Stimulated activated naive CD8-positive, alpha-beta T cell treated with anti-CD3 and anti-CD28 coated beads, Interleukin-15, Interleukin-2, amounts not matched to agents 100 ng/mL and 50 ng/mL, for 24 hours (primary cell): ENCODE measurements around the gene ETV3L.
"Not testable (repeated sequence)": the region's sequence is repeated elsewhere in the genome, so short reads cannot be mapped to it uniquely, and the experiment has no call there.

ENCODE experiments used
- H3K27ac Mint-ChIP-seq: one replicate; pipeline ENCODE4 v1.8.0; 2021; ENCODE audit warnings: mild to moderate bottlenecking, mixed read lengths
- H3K27me3 Mint-ChIP-seq: one replicate; pipeline ENCODE4 v1.8.0; 2021; ENCODE audit warnings: mixed read lengths
- H3K36me3 Mint-ChIP-seq: one replicate; pipeline ENCODE4 v1.8.0; 2021; ENCODE audit warnings: low read depth, mixed read lengths
- H3K4me1 Mint-ChIP-seq: one replicate; pipeline ENCODE4 v1.8.0; 2021; ENCODE audit warnings: low read depth, mixed read lengths
- H3K4me3 Mint-ChIP-seq: one replicate; pipeline ENCODE4 v1.8.0; 2021; ENCODE audit warnings: mild to moderate bottlenecking, mixed read lengths
- H3K9me3 Mint-ChIP-seq: one replicate; pipeline ENCODE4 v1.8.0; 2021; ENCODE audit warnings: mixed read lengths

ETV3L gene

GRCh38 chr1:157088607-157089006, 11.0 kb downstream of the ETV3L start:
- no peaks in the 10 kb centered on the region for H3K4me1 Mint-ChIP-seq
- H3K27me3 Mint-ChIP-seq: peaks cover 3% of the 10 kb centered on the region
- H3K4me3 Mint-ChIP-seq: no peak overlapping the region
- H3K27ac Mint-ChIP-seq: no peak overlapping the region
- no peaks in the 10 kb centered on the region for H3K9me3 Mint-ChIP-seq
- H3K36me3 Mint-ChIP-seq: no peaks in the 10 kb centered on the region

GRCh38 chr1:157087030-157087429, 12.6 kb downstream of the ETV3L start:
- H3K36me3 Mint-ChIP-seq: no peaks in the 10 kb centered on the region
- H3K4me3 Mint-ChIP-seq: no peak overlapping the region
- H3K27me3 Mint-ChIP-seq: peaks cover 3% of the 10 kb centered on the region
- no peak overlapping the region for H3K27ac Mint-ChIP-seq
- H3K4me1 Mint-ChIP-seq: no peaks in the 10 kb centered on the region
- no peaks in the 10 kb centered on the region for H3K9me3 Mint-ChIP-seq

- Mint-ChIP-seq H3K27me3 (peaks cover 3% of the 10 kb centered on the region), H3K9me3 (no peaks in the 10 kb centered on the region), H3K27ac (no peak overlapping the region), H3K4me1 (no peaks in the 10 kb centered on the region), H3K36me3 (no peaks in the 10 kb centered on the region), H3K4me3 (no peak overlapping the region)
Observed at GRCh38 chr1:157086299-157086698, 13.3 kb downstream of the ETV3L start.

GRCh38 chr1:157085421-157085820, 14.2 kb downstream of the ETV3L start:
- no peaks in the 10 kb centered on the region for H3K4me1 Mint-ChIP-seq
- no peaks in the 10 kb centered on the region for H3K36me3 Mint-ChIP-seq
- no peaks in the 10 kb centered on the region for H3K9me3 Mint-ChIP-seq
- peaks cover 3% of the 10 kb centered on the region for H3K27me3 Mint-ChIP-seq
- no peak overlapping the region for H3K4me3 Mint-ChIP-seq
- H3K27ac Mint-ChIP-seq: no peak overlapping the region

- Mint-ChIP-seq H3K27me3 (no peaks in the 10 kb centered on the region), H3K4me1 (no peaks in the 10 kb centered on the region), H3K27ac (no peak overlapping the region), H3K36me3 (no peaks in the 10 kb centered on the region), H3K4me3 (no peak overlapping the region), H3K9me3 (no peaks in the 10 kb centered on the region)
Observed at GRCh38 chr1:157084720-157085119, 14.9 kb downstream of the ETV3L start.

- Mint-ChIP-seq H3K27ac (no peak overlapping the region), H3K4me1 (no peaks in the 10 kb centered on the region), H3K4me3 (no peak overlapping the region), H3K36me3 (no peaks in the 10 kb centered on the region), H3K9me3 (no peaks in the 10 kb centered on the region), H3K27me3 (peaks cover 3% of the 10 kb centered on the region)
Observed at GRCh38 chr1:157081707-157082106, 17.9 kb downstream of the ETV3L start.

- Mint-ChIP-seq H3K36me3 (no peaks in the 10 kb centered on the region), H3K27ac (no peak overlapping the region), H3K9me3 (no peaks in the 10 kb centered on the region), H3K4me3 (no peak overlapping the region), H3K27me3 (peaks cover 3% of the 10 kb centered on the region), H3K4me1 (no peaks in the 10 kb centered on the region)
Observed at GRCh38 chr1:157080714-157081113, 18.9 kb downstream of the ETV3L start.

GRCh38 chr1:157077394-157077793, 22.2 kb downstream of the ETV3L start:
- no peak overlapping the region for H3K27ac Mint-ChIP-seq
- H3K9me3 Mint-ChIP-seq: no peaks in the 10 kb centered on the region
- no peak overlapping the region for H3K4me3 Mint-ChIP-seq
- H3K4me1 Mint-ChIP-seq: no peaks in the 10 kb centered on the region
- H3K27me3 Mint-ChIP-seq: peaks cover 15% of the 10 kb centered on the region
- no peaks in the 10 kb centered on the region for H3K36me3 Mint-ChIP-seq

- H3K36me3 Mint-ChIP-seq: no peaks in the 10 kb centered on the region
- no peak overlapping the region for H3K27ac Mint-ChIP-seq
- no peaks in the 10 kb centered on the region for H3K4me1 Mint-ChIP-seq
- peaks cover 14% of the 10 kb centered on the region for H3K27me3 Mint-ChIP-seq
- H3K4me3 Mint-ChIP-seq: no peak overlapping the region
- no peaks in the 10 kb centered on the region for H3K9me3 Mint-ChIP-seq
Observed at GRCh38 chr1:157073944-157074685, 25.5 kb downstream of the ETV3L start.

- no peaks in the 10 kb centered on the region for H3K4me1 Mint-ChIP-seq
- H3K27ac Mint-ChIP-seq: no peak overlapping the region
- H3K4me3 Mint-ChIP-seq: no peak overlapping the region
- H3K9me3 Mint-ChIP-seq: no peaks in the 10 kb centered on the region
- H3K36me3 Mint-ChIP-seq: no peaks in the 10 kb centered on the region
- peaks cover 43% of the 10 kb centered on the region for H3K27me3 Mint-ChIP-seq
Observed at GRCh38 chr1:157069601-157070000, 30.0 kb downstream of the ETV3L start.

- H3K27ac Mint-ChIP-seq, H3K36me3 Mint-ChIP-seq, H3K4me3 Mint-ChIP-seq, H3K4me1 Mint-ChIP-seq, H3K9me3 Mint-ChIP-seq: not testable (repeated sequence)
- H3K27me3 Mint-ChIP-seq: peaks cover 55% of the 10 kb centered on the region
Observed at GRCh38 chr1:157059241-157059640, 40.4 kb downstream of the ETV3L start.

GRCh38 chr1:157056269-157056668, 43.3 kb downstream of the ETV3L start:
- H3K4me1 Mint-ChIP-seq: no peaks in the 10 kb centered on the region
- peaks cover 6% of the 10 kb centered on the region for H3K9me3 Mint-ChIP-seq
- no peak overlapping the region for H3K27ac Mint-ChIP-seq
- H3K27me3 Mint-ChIP-seq: peaks cover 53% of the 10 kb centered on the region
- H3K4me3 Mint-ChIP-seq: no peak overlapping the region
- no peaks in the 10 kb centered on the region for H3K36me3 Mint-ChIP-seq

GRCh38 chr1:157055729-157056128, 43.9 kb downstream of the ETV3L start:
- H3K4me3 Mint-ChIP-seq, H3K36me3 Mint-ChIP-seq, H3K27ac Mint-ChIP-seq, H3K4me1 Mint-ChIP-seq, H3K9me3 Mint-ChIP-seq: not testable (repeated sequence)
- H3K27me3 Mint-ChIP-seq: peaks cover 53% of the 10 kb centered on the region

GRCh38 chr1:157050836-157051235, 48.8 kb downstream of the ETV3L start:
- Mint-ChIP-seq H3K27me3 (peaks cover 72% of the 10 kb centered on the region), H3K4me1 (peaks cover 5% of the 10 kb centered on the region), H3K27ac (no peak overlapping the region), H3K4me3 (no peak overlapping the region), H3K9me3 (peaks cover 9% of the 10 kb centered on the region), H3K36me3 (no peaks in the 10 kb centered on the region)

- peaks cover 5% of the 10 kb centered on the region for H3K9me3 Mint-ChIP-seq
- H3K4me3 Mint-ChIP-seq: peak overlapping the region; percentile 18
- H3K4me1 Mint-ChIP-seq: peaks cover 9% of the 10 kb centered on the region
- H3K27ac Mint-ChIP-seq: no peak overlapping the region
- H3K27me3 Mint-ChIP-seq: peaks cover 83% of the 10 kb centered on the region
- H3K36me3 Mint-ChIP-seq: no peaks in the 10 kb centered on the region
Observed at GRCh38 chr1:157047062-157047410, 52.6 kb downstream of the ETV3L start.
